ENCODE data around the gene CCDC182. TPM values are rescaled to one million over a fixed set of nuclear protein-coding genes. Genes with fewer than 3 reads are reported as not detected.

The CCDC182 gene
- total RNA-seq, 2 donors from 2014 or later: not detected

GRCh38 chr17:57707892-57708291, 37.2 kb downstream of the CCDC182 start:
- H3K4me1 ChIP-seq: peaks cover 0 to 10% of the 10 kb centered on the region in 2 donors
- H3K4me3 ChIP-seq: no peak overlapping the region
- no peak for TF ChIP-seq CTCF (IDR thresholded peaks at IDR 0.05)
- no peak overlapping the region for H3K27ac ChIP-seq
- no peaks in the 10 kb centered on the region for H3K9me3 ChIP-seq
- no peaks in the 10 kb centered on the region for H3K27me3 ChIP-seq
- peak; percentile 55 for DNase-seq (ENCODE audit: low spot score)
- no peaks in the 10 kb centered on the region for H3K36me3 ChIP-seq

GRCh38 chr17:57706761-57707160, 38.3 kb downstream of the CCDC182 start:
- peak; percentile 34 for DNase-seq (ENCODE audit: low spot score)
- Histone ChIP-seq H3K27ac (no peak overlapping the region), H3K9me3 (no peaks in the 10 kb centered on the region), H3K4me3 (no peak overlapping the region), H3K27me3 (no peaks in the 10 kb centered on the region), H3K4me1 (peaks cover 0 to 10% of the 10 kb centered on the region in 2 donors), H3K36me3 (no peaks in the 10 kb centered on the region)
- TF ChIP-seq CTCF (IDR thresholded peaks at IDR 0.05): no peak

GRCh38 chr17:57705921-57706695, 39.0 kb downstream of the CCDC182 start:
- TF ChIP-seq CTCF (IDR thresholded peaks at IDR 0.05): no peak
- Histone ChIP-seq H3K9me3 (no peaks in the 10 kb centered on the region), H3K4me1 (peaks cover 0 to 10% of the 10 kb centered on the region in 2 donors), H3K27me3 (no peaks in the 10 kb centered on the region), H3K36me3 (no peaks in the 10 kb centered on the region), H3K27ac (no peak overlapping the region), H3K4me3 (no peak overlapping the region)
- peak; percentile 7 for DNase-seq (ENCODE audit: low spot score)

GRCh38 chr17:57704448-57704847, 40.7 kb downstream of the CCDC182 start:
- peak; percentile 38 for DNase-seq (ENCODE audit: low spot score)
- no peak overlapping the region for H3K27ac ChIP-seq
- H3K4me3 ChIP-seq: no peak overlapping the region
- no peaks in the 10 kb centered on the region for H3K9me3 ChIP-seq
- H3K36me3 ChIP-seq: no peaks in the 10 kb centered on the region
- peaks cover 0 to 10% of the 10 kb centered on the region in 2 donors for H3K4me1 ChIP-seq
- no peaks in the 10 kb centered on the region for H3K27me3 ChIP-seq
- no peak for TF ChIP-seq CTCF (IDR thresholded peaks at IDR 0.05)

- no peak for TF ChIP-seq CTCF (IDR thresholded peaks at IDR 0.05)
- Histone ChIP-seq H3K4me3 (no peak overlapping the region), H3K36me3 (no peaks in the 10 kb centered on the region), H3K9me3 (no peaks in the 10 kb centered on the region), H3K27me3 (no peaks in the 10 kb centered on the region), H3K27ac (no peak overlapping the region), H3K4me1 (peaks cover 0 to 9% of the 10 kb centered on the region in 2 donors)
- no peak for DNase-seq (ENCODE audit: low spot score)
Measured at GRCh38 chr17:57703273-57703672, 41.8 kb downstream of the CCDC182 start.

- DNase-seq (ENCODE audit: low spot score): no peak
- Histone ChIP-seq H3K4me1 (no peaks in the 10 kb centered on the region), H3K36me3 (no peaks in the 10 kb centered on the region), H3K9me3 (no peaks in the 10 kb centered on the region), H3K4me3 (no peak overlapping the region), H3K27ac (no peak overlapping the region), H3K27me3 (no peaks in the 10 kb centered on the region)
- TF ChIP-seq CTCF (IDR thresholded peaks at IDR 0.05): no peak
Measured at GRCh38 chr17:57701124-57701523, 44.0 kb downstream of the CCDC182 start.
